ENCODE results near the gene MLPH. TPM values are rescaled to one million over a fixed set of nuclear protein-coding genes. Genes with fewer than 3 reads are reported as not detected.

The MLPH gene
- total RNA-seq, 4 donors from 2014 or later, result 59.7 to 889 (median 182) TPM

- no peaks in the 10 kb centered on the region for H3K9me3 ChIP-seq
- no peak for TF ChIP-seq POLR2A (IDR thresholded peaks at IDR 0.05)
- TF ChIP-seq CTCF (IDR thresholded peaks at IDR 0.05), result no peak
- TF ChIP-seq POLR2AphosphoS5 (IDR thresholded peaks at IDR 0.05), result no peak
- intact Hi-C loops (cut with DNase I; ENCODE audit: low total_unique reads) (no loop called here), in situ Hi-C loops (cut with MboI; ENCODE audit: low pct_ligation_motif_present in 1 of 4, low pct_unique_long_range_greater_than_20kb in 1 of 4, low sequenced_read_pairs in 3 of 4) (no loop called here)
- H3K4me3 ChIP-seq, result no peak overlapping the region
- no peak overlapping the region for H3K27ac ChIP-seq
- no peaks in the 10 kb centered on the region for H3K27me3 ChIP-seq
- WGBS, 2 donors (ENCODE audit: low coverage in 1 of 2), result 40 to 76% methylated on average over 1 to 3 of the region's 3 CpGs
- H3K4me1 ChIP-seq, result peaks cover 0 to 17% (median 1%) of the 10 kb centered on the region in 4 donors
- no peak for DNase-seq
- H3K36me3 ChIP-seq, result no peaks in the 10 kb centered on the region
Measured at GRCh38 chr2:237453671-237454070, 33.4 kb upstream of the MLPH start.

GRCh38 chr2:237455764-237456163 lies 31.3 kb upstream of the MLPH start:
- Histone ChIP-seq H3K9me3 (no peaks in the 10 kb centered on the region), H3K27me3 (no peaks in the 10 kb centered on the region), H3K27ac (peak overlapping the region in 1 of 4 donors; percentile 14), H3K4me1 (peaks cover 0 to 5% (median 1%) of the 10 kb centered on the region in 4 donors), H3K36me3 (no peaks in the 10 kb centered on the region), H3K4me3 (no peak overlapping the region)
- no peak for DNase-seq
- intact Hi-C loops (cut with DNase I; ENCODE audit: low total_unique reads), result no loop called here
- 76% methylated on average over 5 of the region's 5 CpGs; no CpG with 5 or more reads in 1 of the 2 donors for WGBS, 2 donors (ENCODE audit: low coverage in 1 of 2)
- in situ Hi-C loops (cut with MboI; ENCODE audit: low pct_ligation_motif_present in 1 of 4, low pct_unique_long_range_greater_than_20kb in 1 of 4, low sequenced_read_pairs in 3 of 4), result no loop called here
- no peak for TF ChIP-seq EP300 (IDR thresholded peaks at IDR 0.05; ENCODE audit: low read depth)
- TF ChIP-seq POLR2A (IDR thresholded peaks at IDR 0.05), result no peak
- no peak for TF ChIP-seq CTCF (IDR thresholded peaks at IDR 0.05)
- no peak for TF ChIP-seq POLR2AphosphoS5 (IDR thresholded peaks at IDR 0.05)

- H3K36me3 ChIP-seq, result no peaks in the 10 kb centered on the region
- H3K4me1 ChIP-seq, result peaks cover 0 to 5% (median under 1%) of the 10 kb centered on the region in 4 donors
- no peaks in the 10 kb centered on the region for H3K9me3 ChIP-seq
- peak; percentile 33 for DNase-seq
- no peak overlapping the region for H3K4me3 ChIP-seq
- intact Hi-C loops (cut with DNase I; ENCODE audit: low total_unique reads) (no loop called here), in situ Hi-C loops (cut with MboI; ENCODE audit: low pct_ligation_motif_present in 1 of 4, low pct_unique_long_range_greater_than_20kb in 1 of 4, low sequenced_read_pairs in 3 of 4) (no loop called here)
- peak overlapping the region; percentile 14 to 27 (median 22) for H3K27ac ChIP-seq
- TF ChIP-seq CTCF (IDR thresholded peaks at IDR 0.05) (no peak), POLR2AphosphoS5 (IDR thresholded peaks at IDR 0.05) (peak; percentile 6 to 39 (median 13))
- WGBS, 2 donors (ENCODE audit: low coverage in 1 of 2), result 51 to 61% methylated on average over 5 to 11 of the region's 11 CpGs
- H3K27me3 ChIP-seq, result no peaks in the 10 kb centered on the region
Measured at GRCh38 chr2:237456200-237456843, 30.7 kb upstream of the MLPH start.

GRCh38 chr2:237457388-237457941 lies 29.6 kb upstream of the MLPH start:
- in situ Hi-C loops (cut with MboI; ENCODE audit: low pct_ligation_motif_present in 1 of 4, low pct_unique_long_range_greater_than_20kb in 1 of 4, low sequenced_read_pairs in 3 of 4), result no loop called here
- Histone ChIP-seq H3K27me3 (no peaks in the 10 kb centered on the region), H3K4me3 (no peak overlapping the region), H3K9me3 (no peaks in the 10 kb centered on the region), H3K27ac (no peak overlapping the region), H3K4me1 (peaks cover 0 to 5% (median 0%) of the 10 kb centered on the region in 4 donors), H3K36me3 (no peaks in the 10 kb centered on the region)
- intact Hi-C loops (cut with DNase I; ENCODE audit: low total_unique reads), result no loop called here
- 96% methylated on average over 2 of the region's 2 CpGs for WGBS, 2 donors (ENCODE audit: low coverage in 1 of 2)
- TF ChIP-seq CTCF (IDR thresholded peaks at IDR 0.05) (no peak), POLR2AphosphoS5 (IDR thresholded peaks at IDR 0.05) (no peak), POLR2A (IDR thresholded peaks at IDR 0.05) (no peak)
- no peak for DNase-seq

Measured in transverse colon (tissue), 4 donors.